Esophagus muscularis mucosa (tissue), 4 donors: ENCODE results near the gene FAM3B. TPM values are rescaled to one million over a fixed set of nuclear protein-coding genes. Genes with fewer than 3 reads are reported as not detected.

Experiments
- DNase-seq: peaks from one replicate; pipeline ENCODE4 v3.0.0-alpha.2; 2017; ENCODE audit errors: extremely low spot score
- H3K27ac ChIP-seq, 4 donors: fragments of 200-600 bp; sonication (generic); replicated peaks in 1 of 4; 1 replicate in 3 of 4; 2 replicates in 1 of 4; pipeline ENCODE4 v1.5.1; 2016 to 2019; ENCODE audit warnings: mild to moderate bottlenecking in 1 of 4
- H3K27me3 ChIP-seq, 4 donors: fragments of 200-600 bp; sonication (generic); one replicate each; pipeline versions ENCODE4 v1.5.1 to v1.6.0; 2016 to 2019
- H3K36me3 ChIP-seq, 4 donors: fragments of 200-600 bp; sonication (generic); one replicate each; pipeline ENCODE4 v1.5.1; 2016 to 2019
- H3K4me1 ChIP-seq, 4 donors: fragments of 200-600 bp; sonication (generic); one replicate each; pipeline ENCODE4 v1.5.1; 2016 to 2019
- H3K4me3 ChIP-seq, 4 donors: fragments of 200-600 bp; sonication (generic); 1 replicate in 2 of 4; 2 replicates in 2 of 4; pipeline ENCODE4 v1.5.1; 2016 to 2019; ENCODE audit warnings: mild to moderate bottlenecking in 4 of 4, moderate library complexity in 1 of 4
- H3K9me3 ChIP-seq, 4 donors: fragments of 200-600 bp; sonication (generic); 1 replicate in 3 of 4; 2 replicates in 1 of 4; pipeline ENCODE4 v1.5.1; 2016 to 2019
- CTCF ChIP-seq, 3 experiments: fragments of 200-600 bp in 2 of 3; fragments of 450-650 bp in 1 of 3; sonication (generic) in 2 of 3; IDR thresholded peaks; one replicate each; pipeline ENCODE4 v1.5.1; 2017 to 2019; ENCODE audit warnings: antibody characterized with exemption in 3 of 3, mild to moderate bottlenecking in 2 of 3, moderate library complexity in 1 of 3
- EP300 ChIP-seq: sonication (generic); formaldehyde crosslinking; IDR thresholded peaks from one replicate; pipeline ENCODE4 v1.6.1; 2017; ENCODE audit warnings: antibody characterized with exemption
- POLR2A ChIP-seq: fragments of 450-650 bp; IDR thresholded peaks from one replicate; pipeline ENCODE4 v1.6.1; 2017; ENCODE audit warnings: antibody characterized with exemption, moderate library complexity, mild to moderate bottlenecking, low read depth
- POLR2AphosphoS5 ChIP-seq, 2 donors: sonication (generic); formaldehyde crosslinking; IDR thresholded peaks; one replicate each; pipeline ENCODE4 v1.6.1; 2017; ENCODE audit warnings: antibody characterized with exemption in 2 of 2
- WGBS: methylation state at CpG from one replicate; pipeline ENCODE4 v1.1.5; 2018; 5-methylcytosine and 5-hydroxymethylcytosine counted together
- intact Hi-C: fragments of 100-400 bp; cut with DNase I; formaldehyde crosslinking; loops from one replicate; pipeline ENCODE4 v1.15.1; 2023
- total RNA-seq, 4 donors: library from RNA; depleted of rRNA; stranded (reverse); fragments of >200 nt; gene quantifications; one replicate each; pipeline versions ENCODE4 v1.1.0 to v1.2.1, GENCODE V29; 2016

The FAM3B gene
- total RNA-seq, 4 donors from 2014 or later, result 0.45 TPM; not detected in 3

DNA sequence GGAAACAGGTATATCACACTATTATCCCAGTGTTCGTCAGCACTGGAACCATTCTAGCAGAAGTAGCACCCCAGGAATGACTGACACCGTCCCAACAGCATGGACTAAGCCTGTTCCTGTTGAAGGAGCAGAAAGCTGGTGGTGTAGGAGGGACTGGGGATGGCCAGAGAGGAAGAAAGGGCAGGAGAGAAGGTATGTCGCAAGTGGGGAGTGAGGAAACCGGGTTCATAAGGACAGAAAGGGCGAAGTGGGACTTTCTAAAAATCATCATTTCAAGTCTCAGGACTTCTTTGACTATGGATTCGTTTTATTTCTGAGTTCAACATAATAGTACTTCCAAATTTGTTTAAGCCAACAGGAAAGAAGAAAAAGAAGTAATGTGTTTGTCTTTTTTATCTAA, 89.7 kb downstream of the FAM3B start:
- no peak overlapping the region for H3K4me3 ChIP-seq
- TF ChIP-seq POLR2A (no peak), CTCF (IDR thresholded peaks at IDR 0.05) (no peak), POLR2AphosphoS5 (IDR thresholded peaks at IDR 0.05) (no peak), EP300 (no peak)
- peaks cover 0 to 70% (median 51%) of the 10 kb centered on the region in 4 donors for H3K36me3 ChIP-seq
- 81% methylated on average over 6 of the region's 6 CpGs for WGBS
- DNase-seq, result no peak
- no peak overlapping the region for H3K27ac ChIP-seq
- H3K9me3 ChIP-seq, result peaks cover 0 to 8% (median 0%) of the 10 kb centered on the region in 4 donors
- peaks cover 0 to 8% (median 0%) of the 10 kb centered on the region in 4 donors for H3K27me3 ChIP-seq
- no peaks in the 10 kb centered on the region for H3K4me1 ChIP-seq
- intact Hi-C loops, result no loop called here

Other genes with a start within 250 kb of the FAM3B start
- gene BACE2, start 148.6 kb upstream of the FAM3B start, total RNA-seq, result 10 to 100 TPM; 44.9 to 61.6 (median 58.2) TPM
- 10 to 100 TPM in 1 of 4 donors, 1 to 10 TPM in 3; 5.4 to 19.7 (median 7.0) TPM for gene MX2, start 45.2 kb downstream of the FAM3B start, total RNA-seq
- 10 to 100 TPM; 13.8 to 34.6 (median 22.2) TPM for gene MX1, start 109.4 kb downstream of the FAM3B start, total RNA-seq
- gene TMPRSS2, start 191.4 kb downstream of the FAM3B start, total RNA-seq, result under 1 TPM in 3 of 4 donors, not detected in 1; 0.13 to 0.86 (median 0.42) TPM